ENCODE data around the gene OCIAD1.
"Not testable (repeated sequence)": the region's sequence is repeated elsewhere in the genome, so short reads cannot be mapped to it uniquely, and the experiment has no call there.

OCIAD1 gene
- total RNA-seq = 70.6 to 122 (median 121) reads per million in 3 experiments

GRCh38 chr4:48830706-48831531 lies at the start of gene OCIAD1:
TSS of gene OCIAD1 (plus strand) at chr4:48831088. CDS start at chr4:48832625, 1,537 bp downstream.
- peak; percentile 96 for DNase-seq

DNA sequence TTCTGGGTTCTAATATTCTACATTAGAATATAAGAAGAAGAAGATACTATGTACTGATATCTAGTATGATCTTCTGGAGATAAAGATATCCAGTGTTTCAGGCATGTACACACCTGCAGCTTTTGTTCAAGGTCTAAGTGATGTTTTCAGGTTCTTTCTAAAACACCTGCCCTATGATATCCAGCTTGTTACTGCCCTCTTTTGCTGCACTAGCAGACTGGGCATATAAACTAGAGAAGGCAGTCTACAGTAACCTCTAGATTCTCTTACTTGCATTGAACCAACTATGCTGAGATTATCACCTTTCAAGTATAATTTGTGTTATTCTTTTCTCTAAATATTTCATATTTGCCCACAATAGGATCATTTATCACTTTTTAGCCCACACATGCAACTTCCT lies 48.9 kb upstream of the OCIAD1 start:
- no peak for DNase-seq

GRCh38 chr4:48785302-48785701 lies 45.6 kb upstream of the OCIAD1 start:
- no peak for DNase-seq

DNA sequence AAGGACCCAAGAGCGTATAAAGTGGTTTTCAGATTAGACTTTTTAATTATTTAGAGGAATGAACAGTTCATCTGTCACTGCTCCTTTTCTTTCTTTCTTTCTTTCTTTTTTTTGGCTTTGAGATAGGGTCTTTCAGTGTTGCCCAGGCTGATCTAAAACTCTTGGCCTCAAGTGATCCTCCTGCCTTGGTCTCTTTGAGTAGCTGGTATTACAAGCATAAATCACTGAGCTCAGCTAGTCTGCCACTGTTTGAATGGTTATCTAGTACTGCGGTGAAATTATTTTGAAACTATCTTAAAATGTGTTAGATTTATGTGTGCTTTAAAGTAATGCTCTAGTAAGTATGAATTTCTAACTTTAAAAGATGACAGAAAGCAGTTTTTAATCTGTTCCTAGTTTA lies 44.3 kb upstream of the OCIAD1 start:
- DNase-seq = no peak

GRCh38 chr4:48787056-48787455 lies 43.8 kb upstream of the OCIAD1 start:
- no peak for DNase-seq

DNA sequence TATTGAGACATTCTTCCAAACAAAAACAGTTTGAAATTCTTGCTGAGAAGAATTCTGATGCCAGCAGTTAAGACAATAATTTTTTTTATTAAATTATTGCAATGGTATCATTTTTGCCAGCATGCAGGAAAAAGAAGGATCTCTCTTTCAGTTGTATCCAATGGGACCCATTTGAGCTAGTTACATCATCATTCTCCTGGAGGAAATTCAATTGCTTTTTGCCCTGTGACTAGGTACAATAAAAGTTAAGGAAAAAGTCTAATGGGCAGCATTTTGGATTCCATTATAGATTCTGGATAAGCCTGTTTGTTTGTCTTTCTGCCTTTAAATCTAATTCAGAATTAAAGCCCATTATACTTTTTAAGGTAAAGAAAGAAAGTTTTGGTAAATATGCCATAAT lies 40.3 kb upstream of the OCIAD1 start:
- DNase-seq = no peak

DNA sequence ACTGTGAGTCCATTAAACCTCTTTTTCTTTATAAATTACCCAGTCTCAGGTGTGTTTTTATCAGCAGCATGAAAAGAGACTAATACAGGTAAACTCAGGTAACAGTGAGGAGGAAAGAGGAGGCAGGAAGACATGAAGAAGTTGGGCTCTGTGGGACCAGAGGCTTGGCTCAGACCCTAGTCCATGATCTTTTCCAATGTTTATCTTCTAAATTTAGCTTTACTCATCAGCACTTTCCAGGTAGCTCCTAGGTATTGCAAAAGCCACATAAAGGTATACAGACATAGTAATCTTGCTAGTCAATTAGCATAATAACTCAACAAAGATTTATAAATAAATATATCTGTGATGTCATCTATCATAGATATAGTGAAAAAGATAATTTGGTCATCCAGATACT lies 39.6 kb upstream of the OCIAD1 start:
- no peak for DNase-seq

DNA sequence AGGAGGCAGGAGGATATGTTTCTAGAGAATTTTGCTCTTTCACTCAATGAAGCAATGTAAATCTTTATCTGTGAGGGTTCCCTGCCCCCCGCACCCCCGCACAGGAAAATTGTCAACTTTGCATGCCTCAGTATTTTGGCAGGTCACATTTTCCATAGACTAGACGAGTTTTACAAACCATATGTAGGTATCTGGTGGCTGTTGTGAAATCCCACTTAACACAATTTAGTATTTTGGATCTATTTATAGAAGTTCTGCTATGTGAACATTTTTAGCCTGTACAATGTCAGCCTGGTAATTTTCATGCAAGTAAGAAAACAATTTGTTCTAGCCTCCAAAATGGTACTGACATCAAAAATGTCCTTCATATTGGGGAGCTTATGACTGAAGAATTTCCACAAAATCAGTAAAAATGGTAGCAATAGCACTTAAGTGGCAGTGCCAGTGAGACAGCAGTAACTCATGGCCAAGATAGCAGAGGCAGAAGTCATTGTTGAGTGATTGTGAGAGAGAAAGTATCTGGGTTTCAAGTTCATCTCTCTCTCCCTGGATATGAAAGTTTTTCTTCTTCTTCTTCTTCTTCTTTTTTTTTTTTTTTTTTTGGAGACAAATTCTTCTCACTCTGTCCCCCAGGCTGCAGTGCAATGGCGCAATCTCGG lies 38.4 kb upstream of the OCIAD1 start:
- DNase-seq = no peak

GRCh38 chr4:48795108-48795507 lies 35.8 kb upstream of the OCIAD1 start:
- DNase-seq = no peak

DNA sequence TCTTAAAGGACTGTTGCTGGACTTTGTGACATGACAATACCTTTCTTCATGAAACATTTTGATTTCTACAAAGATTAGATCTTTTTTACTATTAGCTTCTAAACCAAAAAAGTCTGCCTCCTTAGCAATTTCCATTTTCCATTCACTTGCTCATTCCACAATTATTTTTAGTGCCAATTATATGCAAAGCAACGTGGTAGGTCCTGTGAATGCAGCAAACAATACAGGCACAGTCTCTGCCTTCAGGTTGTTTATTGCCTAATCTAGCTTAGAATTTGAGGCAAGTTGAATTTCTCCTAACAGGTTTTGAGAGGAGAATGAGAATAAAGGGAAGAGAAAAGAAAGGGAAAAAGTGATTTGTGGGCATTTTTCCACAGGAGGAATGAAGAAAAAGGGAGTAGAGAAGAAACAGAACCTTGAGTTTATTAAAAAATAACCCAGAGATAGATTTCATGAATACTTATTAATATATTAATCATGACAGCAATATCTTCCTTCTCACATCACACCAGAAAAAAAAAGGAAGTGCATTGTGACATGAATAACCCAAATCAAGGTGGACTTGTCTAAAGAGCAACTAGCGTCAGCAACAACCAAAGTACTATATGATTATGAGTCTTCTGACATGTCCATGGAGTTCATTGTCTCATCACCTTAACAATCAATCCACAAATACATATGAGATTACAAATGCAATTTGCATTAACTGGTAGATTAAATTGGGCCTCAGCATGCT lies 34.5 kb upstream of the OCIAD1 start:
- DNase-seq = no peak

DNA sequence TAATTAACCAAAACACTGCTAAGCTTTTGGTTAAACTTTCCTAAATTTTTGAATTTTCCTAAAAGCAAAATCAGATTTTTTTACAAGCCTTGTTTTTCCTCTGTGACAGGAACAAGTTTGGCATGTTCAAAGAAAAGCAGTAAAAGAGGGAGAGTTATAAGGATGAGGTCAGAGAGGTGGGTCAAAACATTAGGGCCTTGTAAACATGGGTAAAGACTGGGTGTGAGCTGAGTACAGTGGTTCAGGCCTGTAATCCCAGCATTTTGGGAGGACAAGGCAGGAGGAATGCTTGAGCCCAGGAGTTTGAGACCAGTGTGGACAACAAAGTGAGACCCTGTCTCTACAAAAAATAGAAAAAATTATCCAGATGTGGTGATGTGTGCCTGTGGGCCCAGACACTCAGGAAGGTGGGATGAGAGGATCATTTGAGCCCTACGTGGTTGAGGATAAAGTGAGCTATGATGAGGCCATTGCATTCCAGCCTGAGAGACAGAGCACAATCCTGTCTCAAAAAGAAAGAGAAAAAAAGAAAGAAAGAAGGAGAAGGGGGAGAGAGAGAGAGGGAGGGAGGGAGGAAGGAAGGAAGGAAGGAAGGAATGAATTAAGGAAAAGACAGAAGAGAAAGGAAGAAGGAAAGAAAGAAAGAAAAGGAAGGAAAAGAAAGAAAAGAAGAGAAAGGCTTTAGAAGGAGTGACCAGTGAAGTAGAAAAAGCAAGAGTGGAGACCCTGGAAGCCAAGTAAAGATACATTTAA lies 33.8 kb upstream of the OCIAD1 start:
- DNase-seq = no peak

DNA sequence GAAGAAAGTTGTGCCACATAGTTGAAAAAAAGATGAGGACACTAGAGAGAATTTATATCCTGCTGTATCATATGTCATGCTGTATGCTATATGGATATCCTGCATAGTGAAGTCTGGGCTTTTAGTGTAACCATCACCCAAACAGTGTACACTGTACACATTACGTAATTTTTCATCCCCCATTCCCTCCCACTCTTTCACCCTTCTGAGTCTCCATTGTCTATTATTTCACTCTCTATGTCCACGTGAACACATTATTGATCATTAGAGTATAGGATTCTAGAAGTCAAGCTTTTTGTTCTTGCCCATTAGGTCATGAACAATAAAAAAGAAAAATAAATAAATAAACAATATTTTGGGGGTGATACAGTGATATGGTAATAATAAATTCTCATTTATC lies 32.8 kb upstream of the OCIAD1 start:
- DNase-seq = no peak

- DNase-seq = no peak
Observed at GRCh38 chr4:48799157-48799556, 31.7 kb upstream of the OCIAD1 start.

DNA sequence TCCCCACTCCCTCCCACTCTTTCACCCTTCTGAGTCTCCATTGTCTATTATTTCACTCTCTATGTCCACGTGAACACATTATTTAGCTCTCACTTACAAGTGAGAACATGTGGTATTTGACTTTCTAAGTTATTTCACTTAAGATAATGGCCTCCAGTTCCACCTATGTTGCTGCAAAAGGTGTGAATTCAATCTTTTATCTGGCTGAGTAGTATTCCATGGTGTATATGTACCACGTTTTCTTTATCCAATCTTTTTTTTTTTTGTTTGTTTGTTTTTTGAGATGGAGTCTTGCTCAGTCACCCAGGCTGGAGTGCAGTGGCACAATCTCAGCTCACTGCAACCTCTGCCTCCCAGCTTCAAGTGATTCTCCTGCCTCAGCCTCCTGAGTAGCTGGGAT lies 30.7 kb upstream of the OCIAD1 start:
- DNase-seq = not testable (repeated sequence)

GRCh38 chr4:48801016-48801715 lies 29.7 kb upstream of the OCIAD1 start:
- no peak for DNase-seq

DNA sequence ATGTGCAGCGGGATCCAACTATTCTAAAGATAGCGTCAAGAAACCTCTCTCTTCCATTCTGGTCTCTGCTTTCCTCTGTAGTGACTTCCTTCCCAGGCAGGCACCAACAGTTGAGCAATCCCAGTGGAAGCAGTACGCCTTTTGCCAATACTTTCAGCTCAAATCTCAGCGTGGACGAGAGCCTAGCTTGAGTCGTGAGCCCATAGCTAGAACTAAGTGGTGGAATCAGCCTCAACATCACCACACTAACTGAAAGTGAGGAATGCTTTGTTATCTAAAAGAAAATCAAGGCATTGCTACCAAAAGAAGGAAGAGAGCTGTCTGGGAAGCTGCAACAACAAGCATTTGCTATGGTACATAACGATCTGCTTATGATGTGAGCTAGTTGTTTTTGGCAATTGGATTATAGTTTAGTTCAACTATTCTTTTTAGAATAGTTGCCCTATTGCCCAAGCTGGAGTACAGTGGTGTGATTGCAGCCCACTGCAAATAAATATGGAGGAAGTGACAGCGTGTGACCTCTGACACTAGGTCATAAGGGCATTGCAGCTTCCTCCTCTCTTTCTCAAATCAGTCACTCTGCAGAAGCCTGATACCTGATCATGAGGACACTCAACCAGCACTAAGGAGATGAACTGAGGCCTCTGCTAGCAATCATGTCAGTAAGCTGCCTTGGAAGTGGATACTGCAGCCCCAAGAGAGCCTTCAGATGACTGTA lies 26.1 kb upstream of the OCIAD1 start:
- DNase-seq = no peak

DNA sequence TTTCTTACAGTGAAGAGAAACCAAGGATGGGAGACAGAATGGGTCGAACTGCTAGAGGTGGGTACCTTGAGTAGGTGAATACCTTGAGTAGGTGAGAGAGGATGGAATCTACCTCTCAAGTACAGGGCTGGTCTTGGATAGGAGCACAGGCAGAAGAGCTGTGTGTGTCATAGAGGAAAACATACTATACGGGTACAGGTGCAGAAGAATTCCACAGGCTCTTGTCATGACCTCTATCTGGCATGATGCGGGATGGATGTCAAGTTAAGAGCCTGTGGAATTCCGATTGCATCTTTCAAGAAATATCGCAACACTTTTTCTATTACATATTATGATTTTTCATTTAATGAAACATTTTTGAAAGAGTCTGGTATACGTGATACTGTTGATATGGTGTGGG lies 18.0 kb upstream of the OCIAD1 start:
- DNase-seq = no peak

DNA sequence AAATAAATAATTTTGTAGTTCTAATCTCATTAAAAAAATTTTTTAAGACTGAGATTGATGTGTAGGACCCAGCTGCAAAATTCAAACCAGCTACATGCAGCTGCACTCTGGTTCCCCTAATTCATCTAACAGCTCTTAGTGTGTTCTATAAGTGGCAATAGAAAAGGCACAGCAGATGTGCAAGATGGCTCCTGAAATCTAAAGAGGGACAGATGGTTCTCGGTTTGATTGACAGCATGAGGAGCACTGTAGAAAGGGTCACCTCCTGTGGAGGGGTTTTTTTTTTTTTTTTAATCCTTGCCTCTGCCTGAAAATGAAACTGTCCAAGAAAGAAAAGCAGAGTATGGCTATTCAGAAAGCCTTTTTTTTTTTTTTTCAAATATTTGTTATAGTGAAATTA lies 16.9 kb upstream of the OCIAD1 start:
- DNase-seq = no peak

- no peak for DNase-seq
Observed at GRCh38 chr4:48815483-48815882, 15.4 kb upstream of the OCIAD1 start.

GRCh38 chr4:48816297-48816696 lies 14.6 kb upstream of the OCIAD1 start:
- not testable (repeated sequence) for DNase-seq

GRCh38 chr4:48816971-48817370 lies 13.9 kb upstream of the OCIAD1 start:
- DNase-seq = no peak

DNA sequence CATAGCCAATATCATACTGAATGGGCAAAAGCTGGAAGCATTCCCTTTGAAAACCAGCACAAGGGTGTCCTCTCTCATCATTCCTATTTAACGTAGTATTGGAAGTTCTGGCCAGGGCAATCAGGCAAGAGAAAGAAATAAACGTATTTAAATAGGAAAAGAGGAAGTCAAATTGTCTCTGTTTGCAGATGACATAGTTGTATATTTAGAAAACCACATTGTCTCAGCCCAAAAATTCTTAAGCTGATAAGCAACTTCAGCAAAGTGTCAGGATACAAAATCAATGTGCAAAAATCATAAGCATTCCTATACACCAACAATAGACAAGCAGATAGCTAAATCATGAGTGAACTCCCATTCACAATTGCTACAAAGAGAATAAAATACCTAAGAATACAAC lies 9.5 kb upstream of the OCIAD1 start:
- DNase-seq = not testable (repeated sequence)
